Amygdala (tissue), 56 donors: ENCODE data around the gene LGALS12.

Experiments used
- DNase-seq, 56 donors: peaks; one replicate each; lab custom pipeline; 2025; lab: John Stamatoyannopoulos, UW

LGALS12 gene

GRCh38 chr11:63505857-63506528, at the start of gene LGALS12:
LGALS12 (plus strand) TSS chr11:63506084; CDS start chr11:63506459, 375 bp downstream.
- DNase-seq = no peak

GRCh38 chr11:63459586-63459985, 46.3 kb upstream of the LGALS12 start:
- no peak for DNase-seq

GRCh38 chr11:63462137-63462536, 43.7 kb upstream of the LGALS12 start:
- no peak for DNase-seq

GRCh38 chr11:63470311-63470710, 35.6 kb upstream of the LGALS12 start:
- DNase-seq = no peak

GRCh38 chr11:63472372-63472771, 33.5 kb upstream of the LGALS12 start:
- DNase-seq = no peak

- DNase-seq = no peak
These were observed 29.3 kb upstream of the LGALS12 start for GRCh38 chr11:63476618-63477017.

- peak in 40 of 56 donors; percentile 5 to 81 (median 46) for DNase-seq
These were observed 27.0 kb upstream of the LGALS12 start for GRCh38 chr11:63478896-63479295.

- DNase-seq = no peak
These were observed 25.8 kb upstream of the LGALS12 start for GRCh38 chr11:63480039-63480438.

- DNase-seq = no peak
These were observed 20.1 kb upstream of the LGALS12 start for GRCh38 chr11:63485777-63486176.

- DNase-seq = no peak
These were observed 17.1 kb upstream of the LGALS12 start for GRCh38 chr11:63488789-63489188.

GRCh38 chr11:63489879-63490278, 16.0 kb upstream of the LGALS12 start:
- DNase-seq = peak in 2 of 56 donors; percentile 23 to 30

GRCh38 chr11:63490551-63491239, 15.2 kb upstream of the LGALS12 start, which contains the start of gene PLAAT5:
PLAAT5 (minus strand) TSS chr11:63491167; CDS start chr11:63491034, 133 bp downstream.
- DNase-seq = peak in 19 of 56 donors; percentile 26 to 76 (median 54)

GRCh38 chr11:63491240-63491587, 14.7 kb upstream of the LGALS12 start:
- DNase-seq = no peak

GRCh38 chr11:63491636-63492372, 14.1 kb upstream of the LGALS12 start:
- no peak for DNase-seq

GRCh38 chr11:63492441-63492840, 13.4 kb upstream of the LGALS12 start:
- DNase-seq = no peak

GRCh38 chr11:63493127-63493526, 12.8 kb upstream of the LGALS12 start:
- no peak for DNase-seq

- no peak for DNase-seq
These were observed 10.9 kb upstream of the LGALS12 start for GRCh38 chr11:63494975-63495374.

- no peak for DNase-seq
These were observed 6.0 kb upstream of the LGALS12 start for GRCh38 chr11:63499874-63500273.

- no peak for DNase-seq
These were observed 4.6 kb upstream of the LGALS12 start for GRCh38 chr11:63501236-63501635.

- no peak for DNase-seq
These were observed 3.5 kb upstream of the LGALS12 start for GRCh38 chr11:63502252-63502820.

GRCh38 chr11:63503492-63503891, 2.4 kb upstream of the LGALS12 start:
- no peak for DNase-seq
